GM21526 (cell line): ENCODE results near the gene TMEM134.

Experiments
- ATAC-seq: cut with Tn5 transposase; IDR thresholded peaks from one replicate; pipeline ENCODE4 v1.9.1; 2021; ENCODE audit warnings: moderate library complexity; ENCODE audit not compliant: unreplicated experiment, low FRiP score

The TMEM134 gene

GRCh38 chr11:67440229-67441097 is 28.6 kb downstream of the TMEM134 start:
- ATAC-seq = no peak

- ATAC-seq = no peak
Observed at GRCh38 chr11:67439321-67440228, 29.5 kb downstream of the TMEM134 start.

- ATAC-seq = no peak
Observed at GRCh38 chr11:67438158-67438902, 30.7 kb downstream of the TMEM134 start.

GRCh38 chr11:67437809-67438157 is 31.3 kb downstream of the TMEM134 start:
- no peak for ATAC-seq

- no peak for ATAC-seq
Observed at GRCh38 chr11:67437082-67437808, 31.8 kb downstream of the TMEM134 start, which contains the start of gene PTPRCAP. PTPRCAP (minus strand) TSS chr11:67437682; CDS start chr11:67437619, 63 bp downstream.

GRCh38 chr11:67436459-67437081 is 32.5 kb downstream of the TMEM134 start:
- no peak for ATAC-seq

- ATAC-seq = no peak
Observed at GRCh38 chr11:67435727-67436458, 33.2 kb downstream of the TMEM134 start.

- no peak for ATAC-seq
Observed at GRCh38 chr11:67435031-67435726, 33.9 kb downstream of the TMEM134 start.

GRCh38 chr11:67434395-67434881 is 34.6 kb downstream of the TMEM134 start:
- ATAC-seq = no peak

- no peak for ATAC-seq
Observed at GRCh38 chr11:67433536-67434394, 35.3 kb downstream of the TMEM134 start.

GRCh38 chr11:67432655-67433349 is 36.2 kb downstream of the TMEM134 start:
- ATAC-seq = no peak

GRCh38 chr11:67431346-67432249 is 37.5 kb downstream of the TMEM134 start:
- ATAC-seq = no peak

GRCh38 chr11:67429722-67430121 is 39.3 kb downstream of the TMEM134 start:
- no peak for ATAC-seq

GRCh38 chr11:67429038-67429668 is 39.9 kb downstream of the TMEM134 start:
- no peak for ATAC-seq
